GM21528 (cell line): Measurements from ENCODE around the gene CLIC3.

ENCODE experiments used
- ATAC-seq: cut with Tn5 transposase; IDR thresholded peaks from one replicate; pipeline ENCODE4 v1.9.1; 2021; ENCODE audit warnings: mild to moderate bottlenecking, moderate library complexity; ENCODE audit not compliant: unreplicated experiment, low FRiP score

Gene CLIC3

DNA sequence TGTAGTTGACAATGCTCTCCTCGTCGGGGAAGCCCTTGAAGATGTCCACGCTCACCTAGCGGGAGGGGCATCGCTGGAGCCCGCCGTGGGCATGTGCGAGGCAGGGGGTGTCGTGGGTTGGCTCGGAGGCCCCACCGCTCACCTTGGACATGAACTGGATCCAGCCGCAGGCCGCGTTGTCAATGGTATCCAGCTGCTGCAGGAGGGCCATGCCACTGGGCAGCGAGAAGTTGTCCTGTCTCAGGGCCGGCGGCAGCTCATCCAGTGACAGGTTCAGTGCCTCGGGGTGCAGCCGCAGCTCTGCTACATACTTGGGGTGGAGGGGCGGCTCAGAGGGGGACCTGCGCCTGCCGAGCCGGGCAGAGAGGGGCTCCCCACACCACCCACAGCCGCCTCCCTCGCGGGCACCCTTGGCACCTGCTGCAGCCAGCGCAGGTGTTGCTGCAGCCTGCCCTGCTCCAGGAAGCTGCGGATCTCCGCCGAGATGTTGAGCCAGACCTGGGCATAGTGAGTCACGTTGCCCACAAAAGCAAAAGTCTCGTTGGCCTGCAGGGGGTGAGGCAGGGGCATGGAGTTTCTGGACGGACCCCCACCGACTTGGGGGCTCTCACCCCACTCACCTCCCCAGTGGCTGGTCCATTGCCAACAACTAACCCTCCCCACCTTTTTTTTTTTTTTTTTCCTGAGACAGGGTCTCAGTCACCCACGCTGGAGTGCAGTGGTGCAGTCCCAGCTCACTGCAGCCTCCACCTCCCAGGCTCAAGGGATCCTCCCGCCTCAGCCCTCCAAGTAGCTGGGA lies 22.6 kb upstream of the CLIC3 start:
- ATAC-seq, result no peak

DNA sequence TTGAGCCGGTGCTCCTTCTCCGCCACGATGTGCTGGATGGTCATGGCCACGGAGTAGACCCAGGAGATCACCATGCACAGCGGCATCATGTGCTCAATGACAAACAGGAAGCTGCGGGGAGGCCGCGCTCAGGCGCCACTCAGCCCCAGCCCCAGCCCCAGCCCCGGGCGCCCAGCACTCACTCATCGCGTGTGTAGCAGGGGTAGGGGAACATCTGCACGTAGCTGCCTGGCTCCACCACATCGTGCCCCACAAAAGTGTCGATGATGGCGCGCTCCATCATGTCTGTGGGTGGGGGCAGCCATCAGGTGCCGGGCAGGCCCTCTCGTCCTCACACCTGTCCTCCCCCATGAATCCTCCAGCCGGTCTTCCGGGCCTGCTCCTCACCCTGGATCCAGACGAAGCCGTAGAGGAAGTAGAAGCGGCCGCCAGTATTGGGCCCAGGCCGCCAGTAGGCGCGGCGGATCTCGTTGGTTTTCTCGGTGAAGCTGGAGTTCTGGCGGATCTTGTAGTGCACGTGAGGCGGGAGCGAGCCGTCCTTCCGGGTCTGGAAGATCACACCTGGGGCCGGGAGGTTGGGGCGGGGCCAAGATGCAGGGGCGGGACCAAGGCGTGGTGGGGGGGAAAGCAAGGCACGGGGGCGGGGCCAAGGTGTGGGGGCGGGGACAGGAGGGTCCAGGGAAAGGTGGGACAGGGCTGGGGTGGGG lies 21.6 kb upstream of the CLIC3 start:
- no peak for ATAC-seq

DNA sequence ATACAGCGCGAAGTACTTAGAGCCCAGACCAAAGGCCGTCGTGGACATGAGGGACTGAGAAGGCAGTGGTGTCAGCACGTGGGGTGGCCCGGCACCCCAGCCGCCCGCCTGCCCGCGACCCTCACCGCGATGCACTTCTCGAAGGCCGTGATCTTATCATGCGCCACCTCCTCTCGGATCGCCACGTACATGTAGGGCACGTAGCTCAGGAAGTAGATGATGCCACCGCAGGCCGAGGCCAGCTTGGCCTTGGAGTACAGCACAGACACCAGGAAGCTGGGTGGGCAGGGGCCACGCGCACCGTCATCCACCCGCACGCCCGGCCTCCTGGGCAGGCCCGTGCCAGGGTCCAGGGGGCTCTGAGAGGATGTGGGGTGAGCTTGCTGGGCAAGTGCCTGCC lies 20.7 kb upstream of the CLIC3 start:
- ATAC-seq, result no peak

DNA sequence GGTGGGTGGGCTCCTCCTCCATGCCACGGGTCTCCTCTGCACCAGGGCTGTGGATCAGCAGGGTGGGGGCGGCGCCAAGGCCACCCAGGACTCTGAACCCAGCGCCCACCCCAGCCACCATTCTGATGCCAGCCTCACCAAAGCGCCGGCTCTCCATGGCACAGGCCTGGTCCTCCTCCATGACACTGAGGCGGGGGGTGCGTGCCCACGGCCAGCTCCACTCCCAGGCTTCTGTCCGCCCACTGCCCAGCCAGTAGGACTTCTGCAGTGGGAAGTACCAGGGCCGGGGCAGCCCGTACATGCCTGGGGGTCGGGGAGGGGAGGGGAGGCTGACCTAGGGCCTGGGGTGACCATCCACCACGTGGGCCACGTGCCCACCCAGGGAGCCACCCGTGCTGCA lies 20.1 kb upstream of the CLIC3 start:
- no peak for ATAC-seq

DNA sequence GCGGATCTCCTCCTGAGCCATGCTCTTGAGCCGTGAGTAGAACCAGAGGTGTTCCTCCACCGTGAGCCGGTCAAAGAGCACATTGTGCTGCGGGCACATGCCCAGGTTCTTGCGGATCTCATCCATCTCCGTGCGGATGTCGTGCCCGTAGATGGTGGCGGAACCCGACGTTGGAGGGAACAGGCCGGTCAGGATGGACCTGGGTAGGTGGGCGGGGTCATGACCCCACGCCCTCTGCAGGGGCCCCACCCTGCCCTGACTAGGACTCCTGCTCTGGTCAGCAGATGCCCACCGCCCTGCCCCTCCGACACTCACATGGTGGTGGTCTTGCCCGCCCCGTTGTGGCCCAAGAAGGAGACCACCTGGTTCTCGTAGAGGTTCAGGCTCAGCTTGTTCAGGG lies 19.6 kb upstream of the CLIC3 start:
- ATAC-seq, result no peak

DNA sequence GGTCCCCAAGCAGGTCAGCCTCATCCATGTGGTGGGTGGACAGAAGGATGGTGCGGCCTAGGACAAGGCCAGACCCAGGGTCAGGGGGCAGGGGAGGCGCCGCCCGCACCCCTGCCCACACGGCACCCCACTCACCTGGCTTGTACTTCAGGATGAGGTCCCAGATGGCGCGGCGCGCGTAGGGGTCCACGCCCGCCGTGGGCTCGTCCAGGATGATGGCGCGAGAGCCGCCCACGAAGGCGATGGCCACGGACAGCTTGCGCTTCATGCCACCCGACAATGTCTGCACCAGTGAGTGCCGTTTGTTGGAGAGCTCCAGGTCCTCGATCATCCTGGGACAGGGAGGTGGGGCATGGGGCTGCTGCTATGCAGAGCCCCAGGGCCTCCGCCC lies 19.2 kb upstream of the CLIC3 start:
- ATAC-seq, result no peak

DNA sequence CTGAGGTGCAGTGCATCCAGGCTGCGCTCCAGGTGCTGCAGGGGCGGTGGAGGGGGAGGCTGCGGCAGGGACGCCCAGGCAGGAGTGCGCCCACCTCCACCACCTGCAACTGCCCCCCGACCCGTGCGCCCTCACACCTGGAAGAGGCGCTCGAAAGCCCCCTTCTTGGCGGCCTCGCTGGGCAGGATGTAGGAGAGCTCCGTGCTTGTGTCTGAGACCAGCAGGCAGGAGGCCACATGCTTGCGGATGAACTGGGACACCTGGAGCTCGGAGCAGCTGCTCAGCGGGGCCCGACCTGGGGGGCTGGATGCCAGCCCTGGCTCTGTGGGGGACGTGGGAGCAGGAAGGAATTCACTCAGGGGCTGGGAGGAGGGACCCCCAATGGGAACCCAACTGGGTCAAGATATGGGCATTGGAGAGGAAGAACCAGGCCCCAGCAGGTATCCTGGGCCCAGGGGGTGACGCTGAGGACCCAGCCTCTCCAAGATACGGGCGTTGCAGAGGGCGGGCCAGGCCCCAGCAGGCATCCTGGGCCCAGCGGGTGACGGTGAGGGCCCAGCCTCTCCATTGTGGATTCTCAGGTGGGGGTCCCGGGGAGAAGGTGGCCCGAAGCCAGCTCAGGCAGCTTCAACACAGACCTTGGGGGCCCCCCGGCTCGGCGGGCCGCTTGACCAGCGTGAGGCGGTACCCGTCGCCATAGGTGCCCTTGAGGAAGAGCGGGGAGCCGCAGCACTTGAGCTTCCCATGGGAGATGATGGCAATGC lies 18.6 kb upstream of the CLIC3 start:
- no peak for ATAC-seq

DNA sequence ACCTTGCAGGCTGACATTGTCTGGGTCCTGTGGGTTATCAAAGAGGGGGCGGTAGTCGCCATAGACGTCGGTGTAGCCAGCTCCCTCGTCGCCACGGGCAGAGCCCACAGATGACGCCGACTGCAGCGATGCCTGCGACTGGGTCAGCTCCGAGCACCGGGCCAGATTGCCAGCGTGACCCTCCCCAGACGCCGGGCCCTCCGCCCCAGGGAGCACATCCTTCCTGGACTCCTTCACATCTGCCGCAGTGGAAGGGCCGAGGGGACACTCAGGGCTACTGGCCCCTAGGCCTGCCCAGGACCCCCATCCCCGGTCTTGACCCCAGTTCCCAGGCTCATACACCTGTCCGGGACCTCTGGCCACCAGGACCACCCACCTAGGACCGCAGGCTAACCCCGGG lies 17.8 kb upstream of the CLIC3 start:
- ATAC-seq, result no peak

DNA sequence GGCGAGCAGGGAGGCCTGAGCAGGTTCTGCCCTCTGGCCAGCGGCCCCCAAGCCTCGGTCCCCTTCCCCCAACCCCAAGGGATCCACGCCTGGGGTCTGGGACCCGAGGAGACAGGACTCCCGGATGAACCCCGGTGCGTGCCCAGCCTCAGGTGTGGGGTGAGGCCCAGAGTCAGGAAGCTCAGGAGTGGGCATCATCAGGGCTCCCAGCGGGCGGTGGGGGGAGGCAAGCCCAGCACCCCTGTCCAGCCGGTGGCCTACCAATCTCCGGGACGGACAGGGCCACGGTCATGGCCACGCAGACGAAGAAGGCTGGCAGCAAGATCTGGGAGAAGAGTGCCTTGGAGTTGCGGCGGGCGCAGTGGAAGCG lies 17.2 kb upstream of the CLIC3 start:
- no peak for ATAC-seq

DNA sequence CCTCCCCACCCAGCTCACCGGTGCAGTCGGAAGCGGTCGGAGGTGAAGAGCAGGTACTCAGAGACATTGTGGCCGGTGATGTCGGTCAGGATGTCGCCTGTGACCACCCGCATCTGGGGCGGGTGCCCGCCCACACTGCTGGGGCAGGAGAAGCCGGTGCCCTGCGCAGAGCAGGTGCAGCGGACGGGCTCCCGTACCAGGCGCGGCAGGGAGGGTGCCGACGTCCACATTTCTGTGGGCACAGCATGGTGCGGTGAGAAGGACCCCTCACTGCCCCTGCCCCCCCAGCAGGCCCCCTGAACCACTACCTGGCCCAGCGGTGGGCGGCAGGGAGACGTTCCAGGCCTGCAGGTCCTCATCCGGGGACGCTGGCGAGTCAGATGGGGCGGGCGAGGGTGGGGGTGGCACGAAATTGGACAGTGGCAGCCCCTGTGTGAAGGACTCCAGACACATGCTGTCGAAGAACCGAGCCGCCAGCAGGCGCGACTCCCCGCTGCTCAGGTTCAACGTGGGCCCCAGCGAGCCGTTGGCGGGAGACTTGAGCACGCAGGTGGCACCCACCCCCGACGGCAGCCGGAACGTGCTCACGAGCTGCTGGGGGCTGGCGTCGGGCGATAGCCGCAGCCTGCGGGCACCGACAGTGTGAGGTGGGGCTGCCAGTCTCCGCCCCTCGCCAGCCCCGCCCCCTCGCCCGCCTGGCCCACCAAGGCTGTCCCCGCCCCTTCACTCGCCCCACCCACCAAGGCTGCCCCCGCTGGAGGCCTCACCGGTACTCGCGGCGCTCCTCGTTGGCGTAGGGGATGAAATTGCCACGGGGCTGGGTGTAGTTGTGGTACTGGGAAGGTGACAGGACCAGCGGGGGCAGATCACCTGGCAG lies 16.6 kb upstream of the CLIC3 start:
- ATAC-seq, result no peak

DNA sequence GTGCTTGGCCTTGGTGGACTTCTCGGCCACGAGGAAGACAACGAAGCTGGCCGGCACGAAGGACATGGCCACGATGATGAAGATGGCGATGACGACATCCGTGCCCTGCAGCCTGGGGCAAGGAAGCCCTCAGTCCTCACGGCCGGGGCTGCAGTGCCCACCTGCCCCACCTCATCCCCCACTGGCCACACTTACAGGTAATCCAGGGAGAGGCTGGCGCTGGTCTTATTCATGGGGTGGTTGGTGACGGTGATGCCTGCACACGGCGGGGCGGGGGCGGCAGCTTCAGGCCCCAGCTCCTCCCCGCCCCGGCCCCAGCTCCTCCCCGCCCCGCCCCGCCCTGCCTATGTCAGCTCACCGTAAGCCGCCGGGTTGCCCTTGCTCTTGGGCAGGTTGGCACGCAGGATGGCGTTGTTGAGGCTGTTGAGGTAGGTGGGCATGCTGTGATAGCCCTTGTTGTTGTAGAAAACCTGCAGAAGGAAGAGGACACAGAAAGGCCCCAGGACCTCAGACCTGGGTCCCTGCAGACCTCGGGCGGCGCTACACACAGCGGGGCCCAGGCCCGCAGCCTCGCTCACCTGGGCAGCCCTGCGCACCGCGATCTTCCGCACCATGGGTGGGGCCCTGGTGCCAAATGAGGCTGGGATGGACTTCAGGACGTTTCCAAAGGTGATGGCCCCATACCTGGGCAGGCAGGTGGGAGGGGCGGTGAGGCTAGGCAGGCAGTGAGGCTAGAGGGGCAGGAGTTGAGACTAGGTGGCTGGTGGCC lies 15.7 kb upstream of the CLIC3 start:
- ATAC-seq, result no peak

DNA sequence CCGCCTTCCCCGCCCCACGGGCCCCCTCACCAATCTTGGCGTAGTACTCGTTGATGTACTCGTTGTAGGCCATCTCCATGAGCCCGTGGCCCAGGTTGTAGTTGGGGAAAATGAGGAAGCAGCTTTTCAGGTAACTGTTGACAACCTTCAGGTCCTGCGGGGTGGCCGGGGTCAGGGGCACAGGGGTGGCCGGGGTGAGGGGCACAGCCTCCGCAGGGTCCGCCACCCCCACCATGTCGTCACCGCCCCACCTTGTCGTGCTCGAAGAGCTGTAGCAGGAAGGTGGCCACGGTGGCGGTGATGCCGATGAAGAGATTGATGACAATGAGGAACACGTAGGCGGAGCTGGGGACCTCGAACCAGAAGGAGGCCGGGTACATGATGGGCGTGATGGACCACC lies 14.8 kb upstream of the CLIC3 start:
- ATAC-seq, result no peak

DNA sequence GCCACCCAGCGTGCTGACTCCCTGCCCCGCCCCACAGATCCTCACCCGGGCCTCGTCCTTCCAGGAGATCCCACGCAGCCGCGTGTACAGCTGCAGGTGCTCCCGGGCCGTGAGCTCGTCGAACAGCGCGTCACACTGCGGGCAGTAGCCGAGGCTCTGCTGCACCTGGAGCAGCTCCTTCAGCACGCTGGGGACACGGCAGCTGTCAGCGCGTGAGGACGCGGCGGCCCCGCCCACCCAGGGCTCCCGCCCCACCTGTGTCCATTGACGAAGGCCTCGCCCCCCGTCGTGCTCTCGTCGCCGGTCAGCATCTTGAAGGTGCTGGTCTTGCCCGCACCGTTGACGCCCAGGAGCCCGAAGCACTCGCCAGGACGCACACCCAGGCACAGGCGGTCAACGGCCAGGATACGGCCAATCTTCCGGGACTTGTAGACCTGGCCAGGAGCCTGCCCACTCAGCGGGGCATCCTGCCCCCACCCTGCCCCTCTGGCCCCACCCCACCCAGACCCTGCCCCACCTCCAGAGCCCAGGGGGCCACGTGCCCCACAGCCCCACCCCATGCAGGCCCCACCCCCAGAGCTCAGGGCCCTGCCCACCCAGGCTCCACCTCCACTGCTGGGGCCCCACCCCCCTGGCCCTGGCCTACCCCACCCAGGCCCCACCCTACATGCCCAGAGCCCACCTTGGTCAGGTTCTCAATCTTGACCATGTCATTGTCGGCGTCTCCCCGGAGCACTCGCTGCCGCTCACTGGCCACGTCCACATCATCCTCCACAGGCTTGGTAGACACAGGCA lies 13.8 kb upstream of the CLIC3 start:
- ATAC-seq, result no peak

DNA sequence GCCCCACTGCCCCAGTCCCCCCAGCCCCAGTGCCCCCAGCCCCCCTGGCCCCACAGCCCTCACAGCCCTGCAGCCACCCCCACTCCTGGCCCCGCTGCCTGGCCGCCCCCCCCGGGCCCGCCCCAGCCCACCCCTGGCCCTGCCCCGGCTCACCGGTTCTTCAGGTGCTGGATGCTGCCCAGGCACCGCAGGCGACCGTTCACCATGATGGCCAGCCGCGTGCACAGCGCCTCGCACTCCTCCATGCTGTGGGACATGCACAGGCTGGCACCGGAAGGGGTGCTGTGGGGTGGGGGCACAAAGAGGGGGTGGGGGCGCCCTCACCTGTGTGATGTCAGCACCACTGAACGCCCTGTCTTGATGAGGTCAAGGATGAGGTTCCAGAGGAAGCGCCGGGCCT lies 12.8 kb upstream of the CLIC3 start:
- no peak for ATAC-seq

DNA sequence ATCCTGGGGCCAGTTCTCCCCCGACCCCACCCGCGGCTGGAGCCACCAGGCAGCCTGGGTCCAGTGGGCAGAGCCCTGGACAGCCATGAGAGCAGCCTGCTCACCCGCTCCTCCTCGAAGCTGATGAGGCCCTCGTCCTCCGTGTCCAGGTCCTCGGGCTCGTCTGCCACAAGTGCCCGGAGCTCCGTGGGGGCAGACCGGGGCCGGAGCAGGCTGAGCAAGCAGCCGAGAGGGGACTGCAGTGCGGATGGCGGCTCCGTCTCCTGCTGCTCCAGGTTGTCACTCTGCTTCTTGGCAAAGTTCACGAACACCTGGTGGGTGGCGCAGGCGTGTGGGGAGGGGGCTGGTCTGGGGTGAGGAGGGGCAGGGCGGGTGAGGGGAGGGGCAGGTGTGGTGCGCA lies 11.9 kb upstream of the CLIC3 start:
- no peak for ATAC-seq

DNA sequence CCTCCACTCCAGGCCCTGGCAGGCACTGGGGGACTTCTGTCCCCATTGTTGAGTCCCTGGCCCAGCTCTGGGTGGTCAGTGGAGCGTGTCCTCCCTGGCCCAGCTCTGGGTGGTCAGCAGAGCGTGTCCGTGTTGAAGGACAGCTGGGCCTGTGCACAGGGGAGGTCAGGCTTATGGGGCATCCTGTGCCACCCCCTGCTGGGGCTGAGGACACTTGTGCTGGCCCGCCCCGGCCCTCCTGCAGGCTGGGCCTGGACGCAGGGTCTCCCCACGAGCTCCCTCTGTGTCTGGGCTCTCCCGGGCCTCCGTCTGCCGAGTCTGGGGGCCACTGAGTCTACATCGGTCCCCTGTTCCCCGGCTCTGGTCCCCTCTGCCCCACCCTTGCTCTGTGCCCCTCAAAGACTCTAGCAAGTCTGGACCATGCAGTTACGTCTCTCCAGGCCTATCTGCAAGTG lies 11.5 kb upstream of the CLIC3 start:
- ATAC-seq, result no peak

DNA sequence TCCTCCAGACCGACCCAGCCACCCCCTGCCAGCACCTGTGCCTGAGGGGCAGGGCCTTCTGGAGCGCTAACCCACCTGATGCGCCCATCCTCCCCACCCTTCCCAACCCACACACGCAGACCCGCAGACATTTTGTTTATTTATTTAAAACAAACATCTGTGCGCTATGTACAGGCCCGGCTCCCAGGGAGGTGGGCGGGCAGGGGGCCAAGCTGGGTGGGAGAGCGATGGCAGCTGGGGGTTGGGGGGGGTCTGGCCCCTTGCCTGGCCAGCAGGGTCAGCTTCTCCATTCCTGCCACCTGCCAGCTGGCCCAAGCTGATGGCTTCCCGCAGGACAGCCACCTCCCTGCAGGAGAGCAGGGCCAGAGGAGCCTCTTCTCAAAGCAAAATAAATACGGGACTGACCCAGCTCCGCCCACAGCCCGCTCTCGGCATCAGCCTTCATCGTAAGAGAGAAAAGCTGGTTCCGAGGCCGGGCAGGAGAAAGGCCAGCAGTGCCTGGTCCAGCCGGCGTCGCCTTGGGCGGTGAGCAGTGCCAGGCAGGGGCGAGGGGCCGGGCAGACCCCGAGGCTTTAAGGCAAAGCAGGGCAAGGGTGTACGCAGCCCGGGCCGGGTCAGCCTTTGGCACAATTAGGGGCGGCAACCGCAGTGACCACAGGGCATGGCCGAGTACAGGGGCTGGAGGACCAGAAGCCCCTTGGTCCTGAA lies 10.9 kb upstream of the CLIC3 start:
- ATAC-seq, result no peak
